Measurements from ENCODE around the gene ADGRA1.

- TF ChIP-seq CTCF (IDR thresholded peaks at IDR 0.05): no peak
- no peak for TF ChIP-seq POLR2A (IDR thresholded peaks at IDR 0.05)
- no peak for TF ChIP-seq POLR2AphosphoS5 (IDR thresholded peaks at IDR 0.05)
Measured at GRCh38 chr10:133048266-133048665, 39.5 kb upstream of the ADGRA1 start.
